HG02642 (cell line): ENCODE measurements around the gene CSMD2.

Experiments used
- ATAC-seq: cut with Tn5 transposase; IDR thresholded peaks from one replicate; pipeline ENCODE4 v1.9.1; 2021; ENCODE audit warnings: mild to moderate bottlenecking; ENCODE audit not compliant: unreplicated experiment, poor library complexity

Gene CSMD2

DNA sequence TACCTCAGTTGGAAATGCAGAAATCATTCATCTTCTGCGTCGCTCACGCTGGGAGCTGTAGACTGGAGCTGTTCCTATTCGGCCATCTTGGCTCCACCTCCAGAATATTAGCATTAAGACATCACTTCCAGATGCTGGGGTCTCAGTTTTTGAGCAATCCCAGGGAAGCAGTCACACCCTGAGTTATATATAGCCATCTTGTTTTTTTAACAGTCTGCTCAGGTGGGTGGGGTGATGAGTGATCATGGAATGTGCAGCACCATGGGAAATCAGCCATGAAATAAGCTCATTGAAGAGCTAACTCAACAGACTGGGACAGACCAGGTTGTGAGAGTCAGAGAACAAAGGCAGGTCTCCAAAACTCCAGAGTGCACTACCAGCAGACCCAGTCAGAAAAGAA is 328.1 kb downstream of the CSMD2 start:
- no peak for ATAC-seq

DNA sequence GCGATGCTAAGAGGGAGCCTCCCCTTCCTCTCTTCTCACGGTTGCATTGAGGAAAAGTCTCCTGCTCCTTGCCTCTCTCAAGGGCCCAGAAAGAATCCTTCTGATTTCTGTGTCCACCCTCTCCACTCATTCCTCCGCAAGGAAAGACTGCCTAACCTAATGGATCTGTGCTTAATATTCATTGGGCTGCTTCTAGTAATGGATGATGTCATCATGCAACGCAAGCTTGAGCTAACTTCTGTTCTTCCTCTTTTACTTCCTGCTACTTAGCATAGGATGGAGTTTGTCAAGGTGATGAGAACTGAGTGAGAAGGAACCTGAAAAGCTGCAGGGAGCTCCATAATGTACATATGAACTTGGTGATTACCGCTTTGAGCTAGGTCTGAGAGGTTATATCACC is 336.4 kb downstream of the CSMD2 start:
- ATAC-seq: no peak

DNA sequence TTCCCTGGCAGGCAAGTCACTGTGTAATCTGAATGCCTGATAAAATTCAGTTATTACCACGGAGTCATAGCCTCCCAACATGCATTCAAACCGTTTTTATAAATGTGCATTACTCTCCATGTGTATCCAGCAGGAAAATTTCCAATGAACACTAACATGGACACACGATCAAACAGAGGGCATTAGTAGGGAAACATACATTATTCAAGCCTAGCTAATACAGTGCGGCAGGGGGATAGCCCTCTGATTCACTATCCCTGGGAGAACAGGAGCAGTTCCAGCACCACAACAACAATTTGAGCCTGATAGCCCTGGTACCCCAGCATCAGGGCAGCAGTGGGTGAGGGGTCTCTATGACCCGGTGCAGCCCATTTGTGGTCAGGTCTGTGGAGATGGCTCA is 337.0 kb downstream of the CSMD2 start:
- ATAC-seq: no peak

DNA sequence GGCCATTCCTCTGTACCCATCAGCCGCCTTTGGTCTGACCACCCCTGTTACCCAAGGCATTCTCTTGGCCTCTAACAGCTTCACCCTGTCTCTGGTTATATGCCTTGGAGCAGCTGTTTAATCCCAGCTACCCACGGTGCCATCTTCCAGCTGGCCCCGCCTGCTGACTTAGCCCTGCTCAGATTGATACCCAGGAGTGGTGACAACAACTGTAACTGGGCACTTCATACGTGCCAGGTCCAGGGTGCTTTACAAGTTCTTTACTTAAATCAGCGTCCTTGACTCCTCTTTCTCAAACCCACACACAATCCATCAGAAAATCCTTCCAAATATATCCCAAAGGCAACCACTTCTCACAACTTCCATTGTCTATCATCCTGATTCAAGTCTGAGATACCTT is 338.3 kb downstream of the CSMD2 start:
- no peak for ATAC-seq

DNA sequence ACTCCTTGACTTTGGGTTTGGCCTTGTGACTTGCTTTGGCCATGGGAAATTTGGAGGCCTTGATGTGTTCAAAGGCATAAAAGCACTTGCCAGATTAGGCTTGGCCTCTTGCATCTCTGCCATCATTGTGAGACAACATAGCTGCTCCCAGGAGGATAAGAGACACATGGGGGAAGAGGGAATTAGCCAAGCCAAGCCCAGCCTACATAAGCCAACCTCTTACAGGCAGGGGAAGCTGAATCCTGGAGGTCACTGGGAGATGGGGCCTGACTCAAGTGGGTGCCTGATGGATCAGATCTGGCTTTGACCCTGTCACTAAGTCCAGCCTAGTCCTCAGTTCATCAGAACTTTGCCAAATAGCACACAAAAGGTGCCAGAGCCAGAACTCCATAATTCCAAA is 338.7 kb downstream of the CSMD2 start:
- no peak for ATAC-seq

DNA sequence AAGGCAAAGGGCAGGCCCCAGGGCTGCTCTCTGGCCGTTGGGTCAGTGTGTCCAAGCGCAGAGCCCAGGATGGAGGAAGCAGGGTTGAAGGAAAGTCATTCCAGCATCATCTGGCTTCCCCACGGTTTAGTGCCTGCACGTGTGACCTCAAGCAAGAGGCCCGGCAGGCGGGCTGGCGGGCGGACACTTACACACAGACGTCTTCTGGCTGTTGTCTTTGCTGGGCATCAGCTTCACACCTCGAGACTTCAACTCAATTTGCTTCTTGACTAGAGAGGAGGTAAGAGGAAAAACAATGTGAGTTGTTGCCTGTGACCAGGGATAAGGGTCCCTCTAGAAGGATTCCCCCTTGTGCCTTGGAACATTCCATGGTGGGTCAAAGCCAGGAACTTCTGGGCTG is 339.5 kb downstream of the CSMD2 start:
- ATAC-seq: no peak

DNA sequence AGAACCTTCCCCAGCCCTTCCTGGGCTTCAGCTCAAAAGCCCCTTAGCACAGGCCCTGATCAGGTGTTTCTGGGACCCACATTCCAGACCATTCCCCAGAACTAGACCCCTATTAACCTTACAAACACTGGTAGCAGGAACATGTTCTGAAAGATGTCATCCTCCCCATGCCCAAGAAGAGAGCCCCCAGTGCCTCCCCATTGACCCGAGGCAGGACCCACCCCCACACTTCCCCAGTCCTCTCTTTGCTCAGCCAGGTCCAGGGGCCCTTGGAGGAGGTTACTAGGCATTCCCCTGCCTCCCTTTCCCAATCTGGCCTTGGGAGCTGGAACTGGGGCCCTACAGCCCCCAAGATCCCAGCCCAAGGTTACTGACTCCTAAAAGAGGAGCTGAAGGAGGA is 340.1 kb downstream of the CSMD2 start:
- no peak for ATAC-seq

DNA sequence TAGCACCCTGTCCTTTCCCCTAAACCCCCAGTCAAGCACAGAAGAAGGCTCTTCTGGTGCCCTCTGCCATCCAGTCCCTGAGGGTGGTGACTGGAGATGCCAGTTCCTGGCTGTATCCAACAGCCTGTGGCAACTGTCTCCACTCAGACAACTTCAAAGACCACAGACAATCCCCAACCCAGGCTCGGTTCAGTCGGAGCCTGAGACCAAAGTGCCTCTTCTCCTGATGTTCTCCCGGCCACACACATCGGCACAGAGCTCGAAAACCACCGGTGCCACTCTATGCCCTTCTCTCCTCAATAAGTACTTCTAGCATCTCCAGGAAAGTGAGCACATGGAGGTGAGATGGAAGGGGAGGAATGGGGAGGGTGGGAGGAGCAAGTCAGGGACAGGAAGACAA is 340.7 kb downstream of the CSMD2 start:
- no peak for ATAC-seq

DNA sequence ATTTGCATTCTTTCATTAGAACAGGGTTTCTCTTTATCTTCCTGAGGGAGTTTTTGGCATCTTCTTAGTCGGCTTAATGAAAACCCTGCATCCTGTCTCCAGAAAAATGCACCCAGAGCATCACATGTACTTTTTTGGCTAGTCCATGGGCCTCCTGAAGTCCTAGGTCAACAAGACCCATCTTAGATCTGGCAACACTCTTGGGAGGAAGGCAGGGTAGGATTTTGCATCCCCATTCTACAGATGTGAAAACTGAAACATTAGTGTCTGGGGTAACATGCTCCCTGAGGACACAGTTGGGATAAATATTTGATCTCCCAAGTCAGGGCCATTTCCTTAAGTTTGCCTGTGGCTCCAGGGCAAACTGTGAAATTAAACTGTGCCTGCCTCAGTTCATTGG is 341.2 kb downstream of the CSMD2 start:
- ATAC-seq: no peak

DNA sequence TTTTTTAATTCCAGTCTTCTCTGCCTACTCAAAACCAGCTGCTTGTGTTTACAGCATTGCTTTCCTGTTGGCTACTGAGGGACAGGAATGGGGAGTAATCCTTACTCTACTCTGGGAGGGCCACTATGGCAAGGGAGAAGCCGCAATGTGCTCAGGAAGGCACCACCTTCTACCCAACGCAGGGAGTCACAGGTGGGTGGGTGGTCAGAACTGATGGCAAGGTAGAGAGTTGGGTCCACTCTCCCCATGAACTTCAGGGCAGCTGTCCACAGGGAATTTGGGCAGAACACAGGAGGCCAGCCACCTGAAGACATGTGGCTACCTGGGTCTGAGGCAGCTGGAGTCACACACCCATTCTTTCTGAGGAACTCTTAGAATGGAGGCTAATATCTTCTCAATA is 341.6 kb downstream of the CSMD2 start:
- no peak for ATAC-seq

DNA sequence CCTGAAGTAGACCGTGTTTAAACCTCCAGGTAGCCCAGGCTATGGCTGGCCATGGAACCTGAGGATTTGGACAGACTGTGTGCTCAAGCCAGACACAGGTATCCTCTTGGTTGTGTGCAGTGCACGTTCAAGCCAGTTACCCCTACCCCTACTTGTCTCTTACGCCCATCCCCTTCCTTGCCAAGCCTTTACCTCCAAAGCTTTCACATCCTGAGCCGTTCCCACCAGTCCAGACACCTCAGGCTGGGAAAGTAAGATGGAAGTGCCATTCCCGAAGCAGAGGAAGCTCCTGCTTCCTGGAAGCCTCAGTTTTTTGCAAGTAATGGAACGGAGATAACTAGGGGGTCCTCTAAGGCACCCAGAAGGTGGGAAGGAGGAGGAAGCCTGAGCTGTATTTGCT is 342.6 kb downstream of the CSMD2 start:
- ATAC-seq: no peak

DNA sequence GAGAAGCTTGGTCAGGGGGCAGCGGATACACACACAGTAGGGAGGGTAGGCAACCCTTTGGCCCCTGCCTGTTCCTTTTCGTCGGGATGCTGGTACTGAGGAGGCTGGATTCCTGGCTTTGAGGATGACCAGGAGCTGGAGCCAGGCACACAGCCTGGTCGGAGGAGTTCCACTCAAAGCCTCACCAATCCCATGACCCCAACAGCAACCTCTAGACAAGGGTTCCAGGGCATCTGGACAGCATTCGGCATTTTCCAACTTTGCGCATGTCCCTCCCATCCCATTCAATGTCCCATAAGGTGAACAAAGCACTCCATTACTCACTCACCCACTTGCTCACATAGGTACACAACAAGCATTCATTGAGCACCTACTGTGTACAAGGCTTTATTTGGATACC is 343.7 kb downstream of the CSMD2 start:
- no peak for ATAC-seq

DNA sequence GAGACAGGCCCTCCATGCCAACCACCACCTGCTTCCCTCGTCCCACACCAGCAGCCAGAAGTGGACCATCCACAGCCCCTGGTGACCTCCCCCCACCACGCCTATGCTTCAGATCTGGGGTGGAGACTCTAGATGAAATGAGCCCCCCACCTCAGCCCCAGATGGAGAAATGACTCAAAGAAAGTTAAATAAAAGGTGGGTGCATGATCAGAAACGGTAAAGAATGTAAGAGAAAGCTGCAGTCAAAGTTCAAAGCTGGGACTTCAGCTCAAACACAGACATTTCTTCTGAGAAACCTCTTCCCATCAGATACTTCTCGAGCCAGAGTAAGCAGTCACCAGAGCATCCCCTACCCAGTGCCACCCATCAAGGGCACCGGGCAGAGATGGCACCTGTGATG is 344.2 kb downstream of the CSMD2 start:
- ATAC-seq: no peak

DNA sequence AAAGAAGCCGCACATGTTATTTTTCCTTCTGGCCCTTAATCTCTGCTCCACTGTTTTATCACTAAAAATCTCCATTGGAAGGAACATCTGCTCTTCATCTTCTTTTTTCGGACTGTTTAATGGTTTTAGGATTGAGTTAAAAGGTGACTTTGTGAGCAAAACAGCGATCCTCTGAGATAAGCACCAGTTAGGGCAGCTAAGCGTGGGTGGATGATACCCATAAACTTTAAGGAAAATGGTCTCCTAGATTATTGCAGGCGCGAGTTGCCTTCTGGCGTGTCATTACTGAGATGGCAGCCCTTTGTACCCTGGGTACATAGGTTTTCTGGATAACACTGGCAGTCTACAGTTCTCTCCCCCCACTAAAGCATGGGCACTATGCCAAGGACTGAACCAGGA is 345.1 kb downstream of the CSMD2 start:
- ATAC-seq: no peak

DNA sequence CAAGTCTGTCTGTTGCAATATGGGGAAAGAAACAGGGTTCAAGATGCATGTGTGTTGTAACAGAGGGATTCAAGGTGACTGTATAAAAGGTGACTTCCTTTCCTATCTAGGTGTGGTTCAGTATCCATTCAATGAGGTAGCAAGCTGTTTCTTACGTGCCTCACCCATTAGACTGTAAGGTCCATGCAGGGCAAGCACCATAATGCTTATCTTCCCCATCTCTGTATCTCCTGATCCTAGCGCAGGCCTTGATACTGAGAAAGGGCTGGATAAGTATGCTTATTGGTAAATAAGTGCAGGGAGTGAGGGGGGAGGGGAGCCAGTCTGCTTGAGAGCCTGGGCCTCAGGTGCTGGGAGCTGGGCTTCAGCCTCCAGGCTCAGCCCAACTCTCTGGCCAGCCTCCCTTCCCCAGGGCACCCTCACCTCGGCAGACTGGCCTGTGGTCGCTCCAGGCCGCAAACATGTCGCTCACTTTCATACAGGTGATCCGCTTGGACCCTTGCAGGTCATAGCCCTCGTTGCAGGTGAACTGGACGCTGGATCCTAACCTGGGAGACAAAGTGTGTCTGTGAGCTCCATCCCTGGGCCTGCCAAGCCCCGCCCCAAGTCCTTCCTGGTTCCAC is 345.6 kb downstream of the CSMD2 start:
- ATAC-seq: no peak

DNA sequence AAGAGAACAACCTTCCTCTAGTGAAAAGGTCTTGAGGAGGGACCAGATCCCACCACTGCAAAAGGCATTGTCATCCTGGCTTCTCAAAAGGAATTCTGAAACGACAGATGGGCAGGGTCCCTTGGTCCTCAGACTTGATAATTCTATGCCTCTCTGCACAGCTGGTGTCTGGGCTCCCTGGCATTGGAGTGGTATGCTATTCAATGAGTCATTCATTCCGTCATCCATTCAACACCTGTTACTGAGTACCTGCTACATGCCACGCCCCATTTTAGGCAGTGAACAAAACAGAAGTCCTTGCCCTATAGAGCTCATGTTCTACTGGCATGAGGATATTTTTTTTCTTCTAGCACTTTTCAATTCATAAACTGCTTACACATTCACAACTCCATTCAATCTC is 347.0 kb downstream of the CSMD2 start:
- no peak for ATAC-seq

DNA sequence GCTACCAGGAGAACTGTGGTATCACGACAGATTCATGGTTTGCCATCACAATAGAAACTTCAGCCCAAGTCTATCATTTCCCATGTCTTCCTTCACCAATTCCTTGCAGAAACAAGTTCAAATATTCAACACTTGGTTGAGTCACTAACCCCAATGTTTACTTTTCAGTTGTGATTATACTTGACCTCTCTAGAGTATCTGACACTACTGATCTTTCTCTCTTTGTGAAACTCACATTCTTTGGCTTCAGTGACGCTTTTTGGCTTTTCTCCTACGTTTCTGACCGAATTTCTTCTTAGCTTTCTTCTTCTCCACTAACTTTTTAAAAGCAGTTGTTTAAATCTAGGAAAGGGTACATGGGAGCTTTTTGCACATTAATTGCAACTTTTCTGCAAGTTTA is 350.0 kb downstream of the CSMD2 start:
- no peak for ATAC-seq

DNA sequence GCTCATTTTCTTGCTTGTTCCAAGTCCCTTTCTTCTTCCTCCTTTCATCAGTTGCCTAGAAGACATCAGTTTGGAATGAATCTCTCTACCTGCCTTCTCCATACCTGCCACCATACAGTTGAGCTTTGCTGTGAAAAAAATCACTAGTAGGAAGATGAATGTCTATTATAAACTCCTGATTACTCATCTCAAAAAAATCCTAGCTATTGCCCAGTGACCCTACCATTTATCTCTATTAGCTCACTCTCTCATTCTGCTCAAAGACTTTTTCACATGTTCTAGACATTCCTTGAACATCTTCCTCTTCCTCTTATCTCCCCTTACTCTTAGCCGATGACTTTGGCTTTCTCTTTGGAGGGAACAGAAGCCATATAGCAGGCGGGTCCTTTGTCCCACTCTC is 350.9 kb downstream of the CSMD2 start:
- no peak for ATAC-seq

DNA sequence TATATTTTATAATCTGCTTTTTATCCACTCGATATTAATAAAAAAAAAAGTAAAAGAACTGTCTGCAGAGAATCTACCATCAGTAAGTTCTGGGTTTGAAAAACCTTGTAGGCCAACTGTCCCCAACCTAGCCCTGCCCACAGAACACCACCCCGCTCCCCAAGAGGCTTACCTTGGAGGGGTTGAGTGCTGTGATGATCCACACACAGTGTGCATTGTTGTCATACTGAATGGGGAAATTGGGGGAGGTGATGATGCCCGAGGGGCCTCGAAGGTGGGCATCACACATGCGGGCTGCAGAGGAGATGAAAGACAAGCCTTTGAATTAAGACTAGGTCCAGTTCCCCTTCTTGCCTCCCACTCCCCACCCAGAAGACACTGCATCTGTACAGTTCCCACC is 354.5 kb downstream of the CSMD2 start:
- no peak for ATAC-seq

DNA sequence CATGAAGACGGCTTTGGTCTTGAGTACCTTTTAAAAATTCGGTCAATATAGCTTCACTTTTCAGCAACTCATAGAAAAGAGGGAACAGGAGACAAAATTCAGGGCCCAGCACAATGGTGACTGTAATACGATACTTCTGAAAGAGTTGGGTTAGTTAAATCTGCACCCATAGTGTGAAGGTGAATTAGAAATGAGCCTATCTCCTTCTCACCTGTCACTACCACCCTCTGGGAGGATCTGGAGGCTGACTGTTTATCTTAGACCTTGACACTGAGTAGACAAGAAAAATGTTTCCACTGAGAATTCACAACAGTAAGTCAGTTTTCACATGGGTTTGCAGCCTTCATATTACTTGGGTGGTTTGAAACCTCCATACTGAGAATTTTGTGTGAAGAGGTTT is 359.0 kb downstream of the CSMD2 start:
- no peak for ATAC-seq

DNA sequence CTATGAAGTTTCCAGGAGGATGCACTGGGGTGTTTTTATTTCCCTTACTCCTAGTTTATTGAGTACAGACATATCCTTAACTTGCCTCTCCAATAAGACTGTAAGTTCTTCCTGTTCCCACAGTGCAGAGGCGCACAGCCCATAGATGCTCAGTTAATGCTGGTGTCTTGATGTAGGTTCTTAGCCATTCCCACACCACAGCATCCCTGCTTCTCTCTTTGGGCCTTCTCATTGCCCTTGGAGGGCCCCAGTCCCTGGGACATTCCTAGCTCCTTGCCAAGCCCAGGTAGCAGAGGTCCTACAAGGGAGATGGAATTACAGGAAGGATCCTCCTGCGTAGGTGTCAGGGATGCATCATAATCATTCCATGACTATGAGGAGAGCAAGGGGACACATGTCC is 362.8 kb downstream of the CSMD2 start:
- ATAC-seq: no peak

DNA sequence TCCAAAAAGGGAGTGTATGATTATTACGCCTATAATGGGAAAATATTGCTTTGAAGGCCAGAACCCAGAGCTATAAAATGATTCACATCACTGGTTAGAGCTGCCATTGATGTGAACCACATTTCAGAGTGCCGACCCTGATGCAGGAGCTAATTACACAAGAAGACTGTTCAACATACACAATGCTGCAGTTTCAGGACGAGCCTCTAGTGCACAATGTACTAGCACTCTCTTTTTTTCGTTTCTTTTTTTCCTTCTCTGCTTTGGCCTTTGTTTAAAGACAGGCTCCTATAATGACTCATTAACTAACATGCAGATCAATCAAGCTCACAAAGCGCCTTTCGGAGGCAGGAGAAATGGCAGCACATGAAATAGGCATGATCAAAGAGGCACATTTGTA is 367.2 kb downstream of the CSMD2 start:
- no peak for ATAC-seq

DNA sequence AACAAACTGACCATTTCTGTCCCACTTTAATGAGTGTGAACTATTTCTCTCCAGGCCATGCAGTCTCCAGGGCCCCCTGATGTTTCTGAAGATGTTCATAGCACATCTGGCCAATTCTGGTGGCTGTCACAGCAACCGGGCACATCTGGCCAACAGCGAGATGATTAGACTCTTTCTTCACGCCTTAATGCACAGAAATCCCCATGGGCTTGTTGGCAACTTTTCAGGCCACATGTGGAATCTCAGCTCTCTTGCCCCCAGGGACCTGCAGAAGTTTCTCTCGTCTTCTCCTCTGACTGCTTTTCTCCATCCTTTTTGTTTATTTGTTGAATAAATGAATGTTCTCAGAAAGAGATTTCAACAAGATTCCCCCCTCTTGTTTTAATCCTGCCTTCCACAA is 372.4 kb downstream of the CSMD2 start:
- ATAC-seq: no peak
